ENCODE measurements around the gene RCC2. TPM values are rescaled to one million over a fixed set of nuclear protein-coding genes. Genes with fewer than 3 reads are reported as not detected.

Gene RCC2
- total RNA-seq, 1 experiment from 2014 or later, result 473 TPM

DNA sequence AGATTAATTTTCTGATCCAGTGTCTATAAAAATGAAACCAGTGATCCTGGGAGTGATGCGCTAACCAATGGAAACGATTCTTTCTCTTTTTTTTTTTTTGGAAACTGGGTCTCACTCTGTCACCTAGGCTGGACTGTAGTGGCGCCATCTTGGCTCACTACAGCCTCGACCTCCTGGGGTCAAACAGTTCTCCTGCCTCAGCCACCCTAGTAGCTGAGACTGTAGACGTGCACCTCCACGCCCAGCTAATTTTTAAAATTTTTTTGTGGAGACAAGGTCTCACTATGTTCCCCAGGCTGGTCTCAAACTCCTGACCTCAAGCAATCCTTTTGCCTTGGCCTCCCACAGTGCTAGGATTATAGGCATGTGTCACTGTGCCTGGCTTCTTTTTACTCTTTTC, 3.4 kb upstream of the RCC2 start:
- no peak overlapping the region for H3K14ac ChIP-seq (ENCODE audit: insufficient read depth, low read length)
- H3K79me1 ChIP-seq (ENCODE audit: insufficient read depth, low read depth, low read length, poor library complexity, severe bottlenecking), result no peaks in the 10 kb centered on the region
- H3K4me1 ChIP-seq (ENCODE audit: insufficient read depth, low read length), result peaks cover 5% of the 10 kb centered on the region; the same call in 1 of the 2 replicates
- H3K4me2 ChIP-seq (ENCODE audit: insufficient read depth, insufficient read length, low read length), result no peak overlapping the region
- peaks cover 0 to 8% (median 4%) of the 10 kb centered on the region in 3 experiments; a peak in 4 of 7 replicates for H3K36me3 Mint-ChIP-seq (ENCODE audit: insufficient read depth in 1 of 3, low read depth in 3 of 3)
- no peak overlapping the region for H2BK15ac ChIP-seq (ENCODE audit: low read depth, low read length)
- WGBS (ENCODE audit: extremely low coverage, insufficient read length, low lambda C conversion rate), result no CpG with 5 or more reads among the region's 6 CpGs
- no peak overlapping the region for H2BK20ac ChIP-seq (ENCODE audit: low read depth, low read length, poor library complexity, severe bottlenecking)
- peaks cover 27 to 32% of the 10 kb centered on the region in 2 experiments for H3K4me1 Mint-ChIP-seq
- H3K23me2 ChIP-seq (ENCODE audit: insufficient read length, low read depth, low read length, poor library complexity, severe bottlenecking), result peaks cover 10% of the 10 kb centered on the region
- no peak overlapping the region for H2AFZ ChIP-seq (ENCODE audit: low read length)
- peaks cover 3% of the 10 kb centered on the region; the same call in 1 of the 2 replicates for H3K27me3 ChIP-seq (ENCODE audit: insufficient read depth, low read length)
- no peak overlapping the region for H3T11ph ChIP-seq (ENCODE audit: low read length)
- DNase-seq, result no peak
- H2BK12ac ChIP-seq (ENCODE audit: insufficient read length, low read depth, low read length), result no peak overlapping the region
- TF ChIP-seq, protein P1, sequence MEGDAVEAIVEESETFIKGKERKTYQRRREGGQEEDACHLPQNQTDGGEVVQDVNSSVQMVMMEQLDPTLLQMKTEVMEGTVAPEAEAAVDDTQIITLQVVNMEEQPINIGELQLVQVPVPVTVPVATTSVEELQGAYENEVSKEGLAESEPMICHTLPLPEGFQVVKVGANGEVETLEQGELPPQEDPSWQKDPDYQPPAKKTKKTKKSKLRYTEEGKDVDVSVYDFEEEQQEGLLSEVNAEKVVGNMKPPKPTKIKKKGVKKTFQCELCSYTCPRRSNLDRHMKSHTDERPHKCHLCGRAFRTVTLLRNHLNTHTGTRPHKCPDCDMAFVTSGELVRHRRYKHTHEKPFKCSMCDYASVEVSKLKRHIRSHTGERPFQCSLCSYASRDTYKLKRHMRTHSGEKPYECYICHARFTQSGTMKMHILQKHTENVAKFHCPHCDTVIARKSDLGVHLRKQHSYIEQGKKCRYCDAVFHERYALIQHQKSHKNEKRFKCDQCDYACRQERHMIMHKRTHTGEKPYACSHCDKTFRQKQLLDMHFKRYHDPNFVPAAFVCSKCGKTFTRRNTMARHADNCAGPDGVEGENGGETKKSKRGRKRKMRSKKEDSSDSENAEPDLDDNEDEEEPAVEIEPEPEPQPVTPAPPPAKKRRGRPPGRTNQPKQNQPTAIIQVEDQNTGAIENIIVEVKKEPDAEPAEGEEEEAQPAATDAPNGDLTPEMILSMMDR (conservative IDR thresholded peaks at IDR 0.05), result no peak
- no peak overlapping the region for H3K27ac Mint-ChIP-seq
- no peak overlapping the region for H3K9ac ChIP-seq (ENCODE audit: extremely low read depth, insufficient read length, low read length)
- H3K27ac ChIP-seq (ENCODE audit: insufficient read length, low read depth, low read length), result no peak overlapping the region
- H3K9me3 ChIP-seq (ENCODE audit: control insufficient read depth, low read depth, low read length), result no peaks in the 10 kb centered on the region
- H3K23ac ChIP-seq (ENCODE audit: insufficient read length, low read depth, low read length), result no peak overlapping the region
- H2AK5ac ChIP-seq (ENCODE audit: insufficient read length, low read length), result no peak overlapping the region
- H3K27me3 Mint-ChIP-seq (ENCODE audit: low read depth), result peaks cover 21% of the 10 kb centered on the region
- no peak overlapping the region for H2BK5ac ChIP-seq (ENCODE audit: insufficient read length, low read length)
- H3K79me2 ChIP-seq (ENCODE audit: insufficient read depth, low read length), result peaks cover 3% of the 10 kb centered on the region; the same call in 1 of the 2 replicates
- H3K56ac ChIP-seq (ENCODE audit: insufficient read length, low read depth, low read length), result no peak overlapping the region
- no peak overlapping the region for H4K91ac ChIP-seq (ENCODE audit: insufficient read length, low read depth, low read length)
- peaks cover 2 to 3% of the 10 kb centered on the region in 2 experiments; a peak in 3 of 5 replicates for H3K9me3 Mint-ChIP-seq
- no peaks in the 10 kb centered on the region for H4K20me1 ChIP-seq (ENCODE audit: control insufficient read depth, insufficient read depth, insufficient read length)
- H4K5ac ChIP-seq (ENCODE audit: insufficient read length, low read depth, low read length), result no peak overlapping the region
- no peak overlapping the region for H4K8ac ChIP-seq (replicated peaks; ENCODE audit: insufficient read length, low read depth, low read length)
- no peak overlapping the region for H3K18ac ChIP-seq (ENCODE audit: insufficient read length, low read depth, low read length)
- H3K4ac ChIP-seq (ENCODE audit: low read depth, low read length), result no peak overlapping the region
- H3K4me3 Mint-ChIP-seq, result no peak overlapping the region
- H2BK120ac ChIP-seq (ENCODE audit: low read depth, low read length, poor library complexity, severe bottlenecking), result no peak overlapping the region
